Immature natural killer cell (primary cell): ENCODE results near the gene LRRK1. TPM values are rescaled to one million over a fixed set of nuclear protein-coding genes. Genes with fewer than 3 reads are reported as not detected.

Experiments used
- DNase-seq, 3 donors: peaks; one replicate each; pipeline ENCODE4 v3.0.0; 2022; ENCODE audit warnings: mixed read lengths in 1 of 3
- H3K27ac Mint-ChIP-seq, 6 donors: one replicate each; pipeline ENCODE4 v1.8.0; 2020; ENCODE audit warnings: mixed read lengths in 6 of 6, mild to moderate bottlenecking in 5 of 6, inconsistent platforms in 4 of 6, moderate library complexity in 3 of 6
- H3K27me3 Mint-ChIP-seq, 3 donors: one replicate each; pipeline ENCODE4 v1.8.0; 2020 to 2021; ENCODE audit warnings: low read depth in 3 of 3, mild to moderate bottlenecking in 3 of 3, mixed read lengths in 3 of 3, moderate library complexity in 3 of 3, inconsistent platforms in 1 of 3
- H3K36me3 Mint-ChIP-seq, 3 donors: one replicate each; pipeline ENCODE4 v1.8.0; 2020; ENCODE audit warnings: mixed read lengths in 3 of 3, inconsistent platforms in 2 of 3, mild to moderate bottlenecking in 2 of 3
- H3K4me1 Mint-ChIP-seq, 2 donors: one replicate each; pipeline ENCODE4 v1.8.0; 2020; ENCODE audit warnings: inconsistent platforms in 2 of 2, mild to moderate bottlenecking in 2 of 2, mixed read lengths in 2 of 2, moderate library complexity in 1 of 2
- H3K4me3 Mint-ChIP-seq, 5 donors: one replicate each; pipeline ENCODE4 v1.8.0; 2020; ENCODE audit warnings: mild to moderate bottlenecking in 5 of 5, mixed read lengths in 5 of 5, inconsistent platforms in 3 of 5, moderate library complexity in 3 of 5
- H3K9me3 Mint-ChIP-seq, 6 donors: one replicate each; pipeline ENCODE4 v1.8.0; 2020; ENCODE audit warnings: mild to moderate bottlenecking in 6 of 6, mixed read lengths in 6 of 6, inconsistent platforms in 4 of 6, moderate library complexity in 3 of 6
- polyA plus RNA-seq, 3 donors: library from polyadenylated mRNA; unstranded; fragments of 300-500 nt; fragmentation: Illumina TruSeq; gene quantifications; one replicate each; pipeline ENCODE4 v1.2.3, GENCODE V29; 2021

LRRK1 gene
- polyA plus RNA-seq, 3 donors from 2014 or later: 0.02 TPM; not detected in 2

DNA sequence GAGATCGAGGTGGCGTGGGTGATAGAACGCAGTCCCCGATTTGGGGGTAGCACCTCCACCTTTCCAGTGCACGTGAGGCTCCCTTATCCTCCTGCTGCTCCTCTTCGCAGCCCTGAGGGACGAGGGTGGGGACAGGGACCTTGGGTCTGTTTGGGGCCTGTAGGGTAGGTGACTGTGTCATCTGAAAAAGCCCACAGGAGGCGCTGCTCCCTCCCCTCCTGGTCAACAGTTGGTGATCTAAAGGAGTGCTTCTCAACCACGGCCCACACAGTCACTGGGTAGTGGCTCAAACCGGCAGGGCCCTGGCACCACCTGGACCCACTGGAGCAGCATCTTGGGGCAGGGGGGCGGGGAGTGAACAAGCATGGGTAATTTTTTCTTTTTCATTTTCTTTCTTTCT lies 7.1 kb downstream of the LRRK1 start:
- Mint-ChIP-seq H3K9me3 (no peaks in the 10 kb centered on the region), H3K27me3 (peaks cover 3 to 8% (median 6%) of the 10 kb centered on the region in 3 donors), H3K4me1 (peaks cover 0 to 11% of the 10 kb centered on the region in 2 donors), H3K27ac (no peak overlapping the region), H3K36me3 (no peaks in the 10 kb centered on the region), H3K4me3 (no peak overlapping the region)
- no peak for DNase-seq

DNA sequence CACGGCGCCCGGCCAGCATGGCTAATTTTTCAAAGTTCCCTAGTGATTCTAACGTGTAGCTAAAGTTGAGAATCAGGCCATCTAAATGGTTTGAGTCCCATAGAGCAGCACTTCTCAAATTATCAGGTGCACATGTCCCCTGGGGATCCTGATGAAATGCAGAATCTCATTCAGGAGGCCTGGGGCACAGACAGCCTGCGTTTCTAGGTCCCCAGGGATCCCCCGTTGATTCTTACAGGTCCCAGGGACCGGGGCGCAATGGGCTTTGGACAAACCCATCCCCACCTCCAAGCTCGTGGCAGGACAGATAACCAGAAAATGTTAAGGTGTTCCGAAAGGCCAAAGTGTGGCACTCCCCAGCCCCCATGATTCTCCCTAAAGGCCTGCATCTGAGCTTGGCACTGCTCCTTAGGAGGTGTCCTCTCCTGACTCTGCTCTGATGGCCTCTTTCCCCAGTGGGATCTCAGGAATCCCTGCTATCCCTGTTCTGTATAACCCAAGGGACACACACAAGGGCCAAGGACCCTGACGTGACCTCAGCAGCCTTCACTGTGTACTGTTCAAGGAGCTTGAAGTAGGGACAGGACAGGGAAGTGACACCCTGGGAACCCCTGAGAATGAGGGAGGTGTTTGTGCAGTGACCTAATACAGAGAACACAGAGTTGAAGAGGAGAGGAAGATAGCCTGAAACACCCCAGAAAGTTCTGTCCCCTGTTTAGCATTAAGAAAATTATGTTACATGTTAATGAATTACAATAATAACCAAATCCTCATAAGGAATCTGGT lies 8.0 kb downstream of the LRRK1 start:
- Mint-ChIP-seq H3K4me1 (peaks cover 0 to 7% of the 10 kb centered on the region in 2 donors), H3K36me3 (no peaks in the 10 kb centered on the region), H3K27ac (no peak overlapping the region), H3K27me3 (peaks cover 0 to 2% (median 0%) of the 10 kb centered on the region in 3 donors), H3K9me3 (no peaks in the 10 kb centered on the region), H3K4me3 (no peak overlapping the region)
- no peak for DNase-seq

DNA sequence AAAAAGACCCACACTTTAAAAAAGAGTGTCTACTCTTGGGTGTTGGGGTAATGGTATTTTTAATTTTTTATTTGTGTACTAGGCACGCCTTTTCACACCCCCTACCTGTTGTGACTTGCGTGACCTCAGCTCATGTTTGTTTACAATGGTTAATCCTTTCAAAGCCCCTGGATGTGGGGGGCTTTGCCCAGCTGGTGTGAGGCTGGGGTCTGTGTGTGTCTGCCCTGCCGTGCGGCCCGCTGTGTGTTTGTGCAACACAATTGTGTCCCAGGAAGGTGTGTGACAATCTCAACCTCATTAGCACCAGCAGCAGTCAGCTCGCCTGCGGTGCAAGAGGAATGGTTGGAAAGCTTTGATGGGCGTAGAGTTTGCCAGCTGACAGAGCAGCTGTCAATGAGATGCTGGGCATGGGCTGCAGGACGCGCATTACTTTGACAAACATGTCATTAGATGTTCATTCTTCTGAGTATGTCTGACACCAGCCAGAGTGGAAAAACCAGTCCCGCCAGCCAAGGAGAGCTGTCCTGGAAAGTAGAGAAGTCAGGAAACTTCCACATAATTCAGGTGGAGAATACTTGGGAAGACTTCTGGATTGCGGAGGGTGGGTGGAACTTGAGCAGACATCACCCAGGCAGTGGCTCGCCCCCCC lies 9.6 kb downstream of the LRRK1 start:
- Mint-ChIP-seq H3K9me3 (no peaks in the 10 kb centered on the region), H3K4me1 (no peaks in the 10 kb centered on the region)

DNA sequence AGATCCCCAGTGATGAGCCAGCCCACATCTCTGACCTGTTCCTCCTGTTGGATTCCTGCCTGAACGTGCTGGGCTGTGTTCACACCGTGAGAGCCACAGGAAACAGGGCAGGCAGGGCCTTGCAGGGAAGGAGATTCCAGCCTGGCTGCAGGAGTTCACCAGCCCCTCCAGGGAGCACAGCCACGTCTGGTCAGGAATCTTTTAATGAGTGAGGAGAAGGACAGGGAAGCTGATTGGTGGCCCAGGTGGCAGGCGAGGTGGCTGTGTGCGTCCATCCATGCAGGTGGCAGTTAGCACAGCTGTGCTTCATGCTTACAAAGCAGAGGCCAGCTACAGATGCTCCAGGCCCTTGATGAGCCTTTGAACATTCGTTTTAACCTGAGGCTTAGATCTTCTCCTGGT lies 10.5 kb downstream of the LRRK1 start:
- no peak for DNase-seq
- Mint-ChIP-seq H3K36me3 (no peaks in the 10 kb centered on the region), H3K27ac (no peak overlapping the region), H3K4me3 (no peak overlapping the region), H3K27me3 (peaks cover 0 to 5% (median 0%) of the 10 kb centered on the region in 3 donors), H3K9me3 (no peaks in the 10 kb centered on the region), H3K4me1 (no peaks in the 10 kb centered on the region)

More for the DNA sequence above, 9.6 kb downstream of the LRRK1 start:
- H3K27me3 Mint-ChIP-seq: peaks cover 0 to 7% (median 0%) of the 10 kb centered on the region in 3 donors
- H3K36me3 Mint-ChIP-seq: no peaks in the 10 kb centered on the region
- no peak overlapping the region for H3K27ac Mint-ChIP-seq
- H3K4me3 Mint-ChIP-seq: no peak overlapping the region
- DNase-seq: no peak

DNA sequence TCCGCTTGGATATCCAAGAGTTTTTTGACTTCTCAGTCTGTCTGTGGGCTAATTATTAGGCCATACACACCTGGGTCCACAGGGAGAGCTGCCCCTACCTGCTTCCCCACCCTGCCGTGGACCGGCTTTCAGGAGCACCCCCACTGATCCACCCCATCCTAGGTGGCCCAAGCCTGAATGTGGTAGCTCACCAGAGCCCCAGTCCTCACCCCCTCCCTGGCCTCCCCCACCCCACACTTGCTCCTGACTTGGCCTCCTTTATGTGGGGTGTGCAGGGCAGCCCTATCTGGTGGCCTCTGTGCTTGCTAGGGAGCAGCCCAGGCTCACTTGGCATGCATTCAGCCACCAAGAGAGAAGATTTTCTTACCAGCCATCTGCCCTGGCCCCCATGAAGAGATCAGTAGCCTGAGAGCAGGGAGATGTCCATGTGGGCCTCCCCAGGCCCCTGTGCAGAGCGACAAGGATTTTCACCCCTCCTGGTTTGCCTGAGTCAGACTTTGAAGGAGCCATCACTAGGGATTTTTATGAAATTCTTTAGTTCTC lies 11.2 kb downstream of the LRRK1 start:
- DNase-seq: no peak
- H3K27ac Mint-ChIP-seq: no peak overlapping the region
- no peaks in the 10 kb centered on the region for H3K4me1 Mint-ChIP-seq
- no peaks in the 10 kb centered on the region for H3K9me3 Mint-ChIP-seq
- H3K36me3 Mint-ChIP-seq: no peaks in the 10 kb centered on the region
- peaks cover 0 to 5% (median 0%) of the 10 kb centered on the region in 3 donors for H3K27me3 Mint-ChIP-seq
- no peak overlapping the region for H3K4me3 Mint-ChIP-seq

DNA sequence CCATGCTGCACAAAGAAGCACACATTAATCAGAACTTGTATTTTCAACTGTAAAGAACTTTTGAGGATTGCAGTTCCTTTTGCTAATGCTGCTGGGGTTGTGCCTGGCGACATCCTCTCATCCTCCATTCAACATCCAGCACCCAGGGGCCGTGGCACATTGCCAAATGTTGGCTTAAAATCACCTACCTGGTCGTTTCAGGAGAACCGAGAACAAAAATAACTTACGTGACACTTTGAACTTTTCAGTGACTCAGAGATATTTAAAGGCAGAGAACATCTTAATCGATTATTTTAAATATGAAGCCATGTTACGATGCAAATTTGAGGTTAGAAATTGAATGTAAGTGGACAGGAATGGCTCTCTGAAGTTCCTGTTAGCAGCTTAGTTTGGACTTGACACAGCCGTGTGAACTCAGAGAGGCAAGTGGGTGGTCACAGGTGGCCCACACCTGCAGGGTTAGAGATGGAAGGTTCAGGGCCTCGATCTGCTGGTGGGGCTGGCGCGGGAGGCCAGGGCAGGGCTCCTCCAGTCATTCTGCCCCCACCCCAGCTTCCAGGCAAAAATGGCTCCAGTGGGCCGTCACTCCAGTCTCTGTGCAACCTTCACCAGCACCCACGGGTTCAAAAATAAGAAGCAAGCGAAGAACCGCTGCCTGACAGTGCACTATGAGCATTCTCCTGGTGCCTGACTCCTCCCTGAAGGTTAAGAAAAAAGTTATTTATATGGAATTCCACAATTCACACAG lies 12.2 kb downstream of the LRRK1 start:
- Mint-ChIP-seq H3K27ac (no peak overlapping the region), H3K4me3 (no peak overlapping the region), H3K4me1 (no peaks in the 10 kb centered on the region), H3K27me3 (peaks cover 0 to 5% (median 0%) of the 10 kb centered on the region in 3 donors), H3K36me3 (no peaks in the 10 kb centered on the region), H3K9me3 (no peaks in the 10 kb centered on the region)
- no peak for DNase-seq

DNA sequence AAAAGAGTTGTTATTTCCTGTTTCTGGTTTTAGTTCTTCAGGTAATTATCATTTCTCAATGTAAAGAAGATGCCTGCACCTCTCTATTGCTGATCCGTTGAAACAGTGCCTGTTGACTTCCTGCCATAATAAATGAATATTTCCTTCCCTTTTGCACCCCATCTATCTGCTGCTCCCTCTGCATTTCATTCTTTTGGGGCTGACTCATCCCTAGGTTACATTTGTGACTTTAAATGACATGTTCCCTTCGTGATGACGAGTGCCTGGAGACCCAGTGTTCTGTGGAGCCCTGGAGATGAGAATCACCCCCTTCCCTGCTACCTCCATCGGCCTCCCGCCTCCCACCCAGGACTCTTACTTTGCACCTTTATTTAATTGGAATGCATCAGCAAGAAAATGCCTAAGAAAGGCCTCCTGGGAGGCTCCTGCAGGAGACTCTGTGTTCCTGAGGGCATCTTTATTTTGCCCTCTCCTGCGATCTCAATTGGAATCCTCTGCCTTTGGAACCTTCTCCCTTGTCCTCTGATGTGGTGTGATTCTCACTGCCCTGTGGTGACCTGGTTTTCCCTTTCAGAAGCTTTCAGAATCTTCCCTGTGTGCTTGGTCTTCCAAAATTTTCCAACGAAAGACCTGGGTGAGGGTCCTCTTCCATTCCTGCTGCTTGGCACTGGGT lies 13.7 kb downstream of the LRRK1 start:
- Mint-ChIP-seq H3K27ac (no peak overlapping the region), H3K9me3 (no peaks in the 10 kb centered on the region), H3K27me3 (peaks cover 0 to 5% (median 0%) of the 10 kb centered on the region in 3 donors), H3K4me3 (no peak overlapping the region), H3K36me3 (no peaks in the 10 kb centered on the region), H3K4me1 (no peaks in the 10 kb centered on the region)
- DNase-seq: no peak

DNA sequence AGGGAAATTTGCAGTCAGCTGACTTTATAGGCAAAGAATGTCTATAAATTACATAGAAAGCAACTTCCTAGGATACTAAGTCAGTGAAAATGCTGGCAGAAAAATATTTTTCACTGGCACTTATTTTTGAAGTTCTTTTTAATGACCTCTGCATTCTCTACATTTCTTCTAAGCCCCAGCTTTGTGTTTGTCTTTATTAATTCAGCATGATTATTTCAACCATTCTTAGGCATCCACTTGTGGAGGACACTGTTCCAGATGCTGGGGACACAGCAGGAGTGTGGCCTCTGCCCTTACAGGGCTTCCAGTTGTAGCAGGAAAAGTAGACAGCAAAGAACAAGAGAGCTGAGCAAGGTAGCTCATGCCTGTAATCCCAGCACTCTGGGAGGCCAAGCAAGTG lies 15.0 kb downstream of the LRRK1 start:
- Mint-ChIP-seq H3K4me1 (no peaks in the 10 kb centered on the region), H3K9me3 (no peaks in the 10 kb centered on the region), H3K27ac (no peak overlapping the region), H3K4me3 (no peak overlapping the region), H3K36me3 (no peaks in the 10 kb centered on the region), H3K27me3 (peaks cover 0 to 5% (median 0%) of the 10 kb centered on the region in 3 donors)
- DNase-seq: no peak

DNA sequence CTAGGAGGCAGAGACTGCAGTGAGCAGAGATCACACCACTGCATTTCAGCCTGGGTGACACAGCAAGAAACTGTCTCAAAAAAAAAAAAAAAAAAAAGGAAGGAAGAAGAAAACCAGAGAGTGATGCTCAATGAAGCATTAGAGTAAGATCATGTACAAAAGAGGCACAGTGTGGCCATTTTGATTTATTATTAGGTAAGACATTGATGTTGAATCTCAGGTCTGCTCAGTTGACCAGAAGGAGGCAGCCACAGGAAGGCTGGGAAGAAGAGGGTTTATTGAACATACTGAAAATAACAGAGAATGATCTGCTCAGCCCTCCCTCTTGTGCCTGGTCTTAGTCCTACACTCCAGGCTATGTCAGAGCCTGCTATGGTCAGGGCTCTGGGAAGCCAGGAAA lies 15.6 kb downstream of the LRRK1 start:
- Mint-ChIP-seq H3K27ac (no peak overlapping the region), H3K4me1 (no peaks in the 10 kb centered on the region), H3K27me3 (peaks cover 0 to 5% (median 0%) of the 10 kb centered on the region in 3 donors), H3K36me3 (no peaks in the 10 kb centered on the region), H3K9me3 (no peaks in the 10 kb centered on the region), H3K4me3 (no peak overlapping the region)
- DNase-seq: no peak

DNA sequence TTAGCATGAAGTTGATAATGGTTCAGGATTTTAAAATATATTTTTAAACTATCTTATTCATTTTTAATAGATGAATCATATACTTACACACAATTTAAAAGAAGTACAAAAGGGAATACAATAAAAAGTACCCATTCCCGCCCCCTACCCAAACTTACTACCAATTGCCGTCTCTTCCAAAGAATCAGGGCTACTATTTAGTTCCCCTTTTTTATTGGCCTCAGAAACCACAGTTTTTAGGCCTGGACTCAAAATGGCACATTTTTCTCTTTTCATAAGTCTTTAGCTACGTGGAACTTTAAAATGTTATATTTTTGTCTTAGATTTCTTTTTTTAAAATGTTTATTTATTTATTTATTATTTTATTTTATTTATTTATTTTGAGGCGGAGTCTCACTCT lies 18.0 kb downstream of the LRRK1 start:
- Mint-ChIP-seq H3K36me3 (no peaks in the 10 kb centered on the region), H3K27ac (no peak overlapping the region), H3K4me3 (no peak overlapping the region), H3K9me3 (no peaks in the 10 kb centered on the region), H3K4me1 (no peaks in the 10 kb centered on the region), H3K27me3 (peaks cover 0 to 5% (median 0%) of the 10 kb centered on the region in 3 donors)
- DNase-seq: no peak

DNA sequence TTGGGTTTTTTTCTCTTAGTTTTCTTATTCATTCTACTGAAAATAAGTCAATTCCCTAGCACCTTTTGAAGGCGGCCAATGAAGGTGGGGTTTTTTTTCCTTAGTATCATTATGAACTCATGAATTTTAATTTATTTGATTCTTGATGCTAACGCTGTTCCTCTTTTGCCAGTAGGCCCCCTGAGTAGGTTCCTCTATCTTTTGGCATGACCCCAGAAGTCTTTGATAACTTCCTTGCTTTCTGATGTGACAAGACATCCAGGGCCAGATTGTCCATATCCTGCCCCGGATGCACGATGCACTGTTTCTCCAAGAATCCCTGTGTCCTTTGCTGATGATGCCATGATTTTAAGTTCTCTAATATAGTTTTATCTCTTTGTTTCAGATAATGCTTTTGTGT lies 20.6 kb downstream of the LRRK1 start:
- Mint-ChIP-seq H3K36me3 (no peaks in the 10 kb centered on the region), H3K27ac (no peak overlapping the region), H3K4me3 (no peak overlapping the region), H3K9me3 (no peaks in the 10 kb centered on the region), H3K4me1 (no peaks in the 10 kb centered on the region), H3K27me3 (peaks cover 0 to 6% (median 0%) of the 10 kb centered on the region in 3 donors)
- no peak for DNase-seq

DNA sequence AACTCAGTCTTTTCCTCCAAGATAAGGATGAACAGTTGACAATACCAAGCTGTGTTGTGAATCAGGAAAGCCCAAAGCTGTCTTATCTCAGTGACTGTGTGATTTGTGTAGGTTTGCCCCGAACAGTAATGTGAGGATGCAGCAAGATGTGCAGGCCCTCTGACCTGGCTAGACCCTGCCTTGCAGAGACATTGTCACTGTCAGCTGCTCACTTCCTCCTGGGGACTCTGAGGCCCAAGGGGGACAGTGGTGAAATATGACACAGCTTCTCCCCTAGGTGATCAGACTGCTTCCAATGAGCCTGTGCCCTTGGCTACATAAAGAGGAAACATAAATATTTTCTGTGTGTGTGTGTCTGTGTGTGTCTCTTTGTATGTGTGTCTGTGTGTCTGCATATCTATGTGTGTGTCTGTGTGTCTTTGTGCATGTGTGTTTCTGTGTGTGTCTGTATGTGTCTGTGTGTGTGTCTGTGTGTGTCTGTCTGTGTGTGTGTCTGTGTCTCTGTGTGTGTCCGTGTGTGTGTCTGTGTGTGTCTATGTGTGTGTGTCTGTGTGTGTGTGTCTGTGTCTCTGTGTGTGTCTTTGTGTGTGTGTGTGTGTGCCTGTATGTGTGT lies 21.7 kb downstream of the LRRK1 start:
- Mint-ChIP-seq H3K4me1 (no peaks in the 10 kb centered on the region), H3K36me3 (no peaks in the 10 kb centered on the region)

DNA sequence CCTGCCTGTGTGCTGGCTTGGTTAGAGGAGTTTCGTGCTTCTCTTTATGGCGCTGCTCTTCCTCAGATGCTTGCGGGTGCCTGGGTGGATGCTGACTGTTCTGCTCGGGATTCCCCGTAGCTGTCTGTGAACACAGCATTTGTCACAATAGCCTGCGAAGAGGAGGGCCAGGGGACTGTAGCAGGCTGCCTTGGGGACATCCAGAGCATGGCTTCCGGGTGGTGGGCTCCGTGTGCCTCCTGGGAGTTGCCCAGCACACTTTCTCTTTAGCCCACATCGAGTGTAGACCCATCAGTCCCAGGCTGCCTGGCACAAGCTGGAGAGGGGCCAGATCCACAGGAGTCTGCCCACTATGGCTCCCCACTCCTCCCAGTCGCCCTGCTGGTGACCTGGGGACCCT lies 22.4 kb downstream of the LRRK1 start:
- H3K4me1 Mint-ChIP-seq: no peaks in the 10 kb centered on the region
- no peaks in the 10 kb centered on the region for H3K36me3 Mint-ChIP-seq
- no peak overlapping the region for H3K4me3 Mint-ChIP-seq
- H3K27me3 Mint-ChIP-seq: peaks cover 0 to 7% (median 0%) of the 10 kb centered on the region in 3 donors
- no peaks in the 10 kb centered on the region for H3K9me3 Mint-ChIP-seq
- H3K27ac Mint-ChIP-seq: no peak overlapping the region
- no peak for DNase-seq

More for the DNA sequence above, 21.7 kb downstream of the LRRK1 start:
- Mint-ChIP-seq H3K4me3 (no peak overlapping the region), H3K27me3 (peaks cover 0 to 7% (median 0%) of the 10 kb centered on the region in 3 donors), H3K27ac (no peak overlapping the region), H3K9me3 (no peaks in the 10 kb centered on the region)
- no peak for DNase-seq
